DMS79 (cell line): ENCODE measurements around the gene PPP1R3C.
A peak's percentile ranks its signal among the peaks of the same experiment; 100 is the strongest.

Source experiments
- DNase-seq: peaks from one replicate; lab custom pipeline; 2025; lab: John Stamatoyannopoulos, UW

Gene PPP1R3C

GRCh38 chr10:91632671-91633550, at the start of gene PPP1R3C:
PPP1R3C (minus strand) TSS chr10:91633071; CDS start chr10:91632969, 102 bp downstream.
- DNase-seq: peak; percentile 64

GRCh38 chr10:91681361-91682276, 48.7 kb upstream of the PPP1R3C start:
- DNase-seq: no peak

GRCh38 chr10:91680487-91680886, 47.6 kb upstream of the PPP1R3C start:
- DNase-seq: no peak

- no peak for DNase-seq
These were observed 46.4 kb upstream of the PPP1R3C start for GRCh38 chr10:91679296-91679695.

- DNase-seq: no peak
These were observed 45.0 kb upstream of the PPP1R3C start for GRCh38 chr10:91677911-91678310.

- DNase-seq: peak; percentile 22
These were observed 39.2 kb upstream of the PPP1R3C start for GRCh38 chr10:91672021-91672608.

GRCh38 chr10:91668913-91669312, 36.0 kb upstream of the PPP1R3C start:
- no peak for DNase-seq

- no peak for DNase-seq
These were observed 33.0 kb upstream of the PPP1R3C start for GRCh38 chr10:91665842-91666241.

GRCh38 chr10:91664426-91664825, 31.6 kb upstream of the PPP1R3C start:
- no peak for DNase-seq

GRCh38 chr10:91662993-91663392, 30.1 kb upstream of the PPP1R3C start:
- no peak for DNase-seq

GRCh38 chr10:91653219-91653870, 20.5 kb upstream of the PPP1R3C start:
- no peak for DNase-seq

- DNase-seq: no peak
These were observed 19.5 kb upstream of the PPP1R3C start for GRCh38 chr10:91652364-91652763.

GRCh38 chr10:91643700-91644099, 10.8 kb upstream of the PPP1R3C start:
- DNase-seq: no peak

- no peak for DNase-seq
These were observed 10.2 kb upstream of the PPP1R3C start for GRCh38 chr10:91642831-91643692.

GRCh38 chr10:91636892-91637291, 4.0 kb upstream of the PPP1R3C start:
- DNase-seq: peak; percentile 15

GRCh38 chr10:91635401-91636400, 2.8 kb upstream of the PPP1R3C start:
- peak; percentile 55 for DNase-seq

- no peak for DNase-seq
These were observed 2.0 kb upstream of the PPP1R3C start for GRCh38 chr10:91634898-91635297.

- DNase-seq: no peak
These were observed 1.4 kb upstream of the PPP1R3C start for GRCh38 chr10:91634246-91634645.

GRCh38 chr10:91630625-91631024, 2.2 kb downstream of the PPP1R3C start:
- DNase-seq: no peak
